ENCODE measurements around the gene PLAAT4. TPM values are rescaled to one million over a fixed set of nuclear protein-coding genes. Genes with fewer than 3 reads are reported as not detected.

PLAAT4 gene
- total RNA-seq, 2 donors from 2014 or later: 11.3 to 18.2 TPM

- Histone ChIP-seq H3K27ac (no peak overlapping the region), H3K4me3 (no peak overlapping the region), H3K9me3 (no peaks in the 10 kb centered on the region), H3K27me3 (no peaks in the 10 kb centered on the region), H3K4me1 (no peaks in the 10 kb centered on the region), H3K36me3 (peaks cover 61% of the 10 kb centered on the region)
- TF ChIP-seq CTCF (IDR thresholded peaks at IDR 0.05): no peak
- DNase-seq (ENCODE audit: low spot score): no peak
These were observed 58.7 kb downstream of the PLAAT4 start for GRCh38 chr11:63595296-63595695.

Other genes with a start within 250 kb of the PLAAT4 start
- gene SLC22A9, start 167.0 kb upstream of the PLAAT4 start, total RNA-seq: not detected
- gene PLAAT5, start 45.6 kb upstream of the PLAAT4 start, total RNA-seq: 1 to 10 TPM; 4.0 to 5.3 TPM
- 1 to 10 TPM in 1 of 2 donors, not detected in 1; 2.9 TPM for gene LGALS12, start 30.7 kb upstream of the PLAAT4 start, total RNA-seq
- gene PLAAT2, start 26.6 kb downstream of the PLAAT4 start, total RNA-seq: not detected
- 100 to 1,000 TPM; 111 TPM for gene PLAAT3, start 77.6 kb downstream of the PLAAT4 start, total RNA-seq
- gene ATL3, start 134.6 kb downstream of the PLAAT4 start, total RNA-seq: 10 to 100 TPM; 17.9 to 33.5 TPM
- 10 to 100 TPM; 64.4 to 96.3 TPM for gene RTN3, start 144.7 kb downstream of the PLAAT4 start, total RNA-seq
- gene ZFTA, start 232.0 kb downstream of the PLAAT4 start, total RNA-seq: 10 to 100 TPM; 12.2 to 18.5 TPM